Measurements from ENCODE around the gene GPBP1.
"Not testable (repeated sequence)": the region's sequence is repeated elsewhere in the genome, so short reads cannot be mapped to it uniquely, and the experiment has no call there.

GPBP1 gene

GRCh38 chr5:57292336-57292735, 118.5 kb downstream of the GPBP1 start:
- no peak for DNase-seq

- DNase-seq: peak; percentile 35 to 75
These were observed 124.6 kb downstream of the GPBP1 start for GRCh38 chr5:57298295-57298984.

- DNase-seq: peak; percentile 51 to 62
These were observed 125.2 kb downstream of the GPBP1 start for GRCh38 chr5:57298985-57299491.

GRCh38 chr5:57299986-57300385, 126.1 kb downstream of the GPBP1 start:
- DNase-seq: no peak

DNA sequence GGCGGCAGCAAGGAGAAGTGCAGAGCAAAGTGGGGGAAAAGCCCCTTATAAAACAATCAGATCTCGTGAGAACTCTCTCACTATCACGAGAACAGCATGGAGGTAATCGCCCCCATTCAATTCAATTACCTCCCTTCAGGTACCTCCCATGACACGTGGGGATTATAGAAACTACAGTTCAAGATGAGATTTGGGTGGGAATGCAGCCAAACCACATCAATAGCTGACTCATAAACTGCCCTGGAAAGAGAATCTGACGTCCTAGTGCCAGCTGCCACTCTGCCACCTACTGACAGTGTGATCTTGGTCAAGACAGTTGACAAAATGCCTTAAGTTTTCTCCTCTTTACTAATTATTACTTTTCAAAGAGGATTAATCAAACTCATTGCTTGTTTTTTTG, 128.3 kb downstream of the GPBP1 start:
- no peak for DNase-seq

DNA sequence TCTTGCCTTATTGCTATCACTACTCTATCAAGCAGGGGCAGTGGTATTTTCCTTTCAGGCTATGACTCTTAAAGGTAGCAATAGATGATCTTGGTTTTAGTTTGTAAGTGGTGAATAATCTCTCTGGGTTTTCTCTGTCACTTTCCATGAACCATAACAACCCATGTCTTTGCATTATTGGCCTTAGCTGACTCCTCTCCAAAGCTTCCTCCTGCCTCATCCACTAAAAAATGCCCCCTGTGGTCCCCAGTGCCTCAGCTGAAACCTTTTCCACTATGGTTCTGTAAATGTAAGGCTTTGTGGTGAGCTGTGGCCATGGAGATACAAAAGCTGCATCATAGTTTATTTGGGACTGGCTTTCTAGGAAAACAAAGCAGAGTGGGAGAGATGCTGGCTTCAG, 128.8 kb downstream of the GPBP1 start:
- no peak for DNase-seq

GRCh38 chr5:57303985-57304384, 130.1 kb downstream of the GPBP1 start:
- DNase-seq: no peak

- DNase-seq: no peak
These were observed 131.1 kb downstream of the GPBP1 start for GRCh38 chr5:57304931-57305330.

DNA sequence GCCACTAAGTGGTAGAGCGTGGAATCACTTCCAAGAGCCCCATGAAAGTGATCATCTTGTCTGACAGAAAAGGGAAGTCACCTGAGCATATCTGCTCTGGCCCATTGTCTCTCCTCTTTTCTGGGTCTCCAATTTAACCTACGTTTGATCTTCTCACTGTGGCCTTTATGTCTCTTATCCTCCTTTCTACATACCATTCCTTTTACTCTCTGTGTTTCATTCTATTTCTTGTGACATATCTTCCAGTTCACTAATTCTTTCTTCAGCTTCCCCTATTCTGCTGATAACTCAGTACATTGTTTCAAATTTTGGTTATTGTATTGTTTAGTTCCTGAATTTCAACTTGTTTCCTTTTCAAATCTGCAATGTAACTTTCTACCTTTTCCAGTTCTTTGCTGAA, 132.5 kb downstream of the GPBP1 start:
- no peak for DNase-seq

- DNase-seq: no peak
These were observed 133.7 kb downstream of the GPBP1 start for GRCh38 chr5:57307516-57307915.

GRCh38 chr5:57309022-57309421, 135.2 kb downstream of the GPBP1 start:
- DNase-seq: not testable (repeated sequence)

- DNase-seq: no peak
These were observed 137.4 kb downstream of the GPBP1 start for GRCh38 chr5:57311251-57311650.

DNA sequence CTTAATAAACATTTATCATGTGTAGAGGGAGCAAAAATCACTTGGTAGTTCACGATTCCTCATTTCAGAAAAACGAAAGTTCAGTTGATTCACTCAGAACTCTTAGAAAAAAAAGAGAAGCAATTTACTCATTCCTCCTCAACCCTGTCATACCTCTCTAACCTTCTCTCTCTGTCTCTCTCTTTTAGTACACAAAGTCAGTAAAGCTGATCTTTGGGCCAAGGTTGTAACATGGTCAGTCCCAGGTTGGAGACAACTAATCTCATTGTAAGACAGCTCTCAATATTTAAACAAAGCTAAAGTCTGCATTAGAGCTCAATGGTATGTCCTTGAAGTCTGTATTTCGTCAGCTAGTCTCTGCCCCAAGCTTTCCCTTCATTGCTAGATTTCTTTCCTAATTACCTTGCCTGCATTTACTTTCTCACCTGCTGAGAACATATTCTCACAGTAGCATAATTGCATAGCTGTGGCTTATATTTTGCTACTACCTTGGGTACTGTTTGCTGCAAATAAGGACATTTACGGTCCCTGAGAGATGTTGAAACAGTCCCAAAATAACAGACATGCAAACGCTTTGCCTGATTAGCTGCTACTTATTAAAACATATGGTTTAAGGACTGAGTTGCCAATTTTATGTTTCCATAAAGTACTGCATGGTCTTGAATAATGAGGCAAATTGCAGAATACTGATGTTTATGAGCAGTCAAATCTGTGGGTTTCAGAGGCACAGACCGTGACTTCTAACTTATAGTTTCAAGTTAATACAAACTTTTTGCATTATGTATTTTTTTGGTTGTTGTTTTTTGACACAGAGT, 138.3 kb downstream of the GPBP1 start:
- no peak for DNase-seq

GRCh38 chr5:57313716-57314115, 139.9 kb downstream of the GPBP1 start:
- DNase-seq: no peak
